Type B pancreatic cell (in vitro differentiated cells): Measurements from ENCODE around the gene DCLK2. TPM values are rescaled to one million over a fixed set of nuclear protein-coding genes. Genes with fewer than 3 reads are reported as not detected.

Source experiments
- DNase-seq: peaks from one replicate; pipeline ENCODE4 v3.0.0; 2021; ENCODE audit warnings: mixed read lengths; ENCODE audit not compliant: unreplicated experiment; ENCODE audit errors: extremely low spot score
- H3K27ac Mint-ChIP-seq: 2 replicates; pipeline ENCODE4 v1.8.0; 2021; ENCODE audit warnings: mild to moderate bottlenecking, mixed read lengths
- H3K27me3 Mint-ChIP-seq: 2 replicates; pipeline ENCODE4 v1.8.0; 2021; ENCODE audit warnings: mixed read lengths
- H3K36me3 Mint-ChIP-seq: 2 replicates; pipeline ENCODE4 v1.8.0; 2021; ENCODE audit warnings: mixed read lengths
- H3K4me1 Mint-ChIP-seq: one replicate; pipeline ENCODE4 v1.8.0; 2021; ENCODE audit warnings: mixed read lengths; ENCODE audit not compliant: unreplicated experiment
- H3K4me3 Mint-ChIP-seq: 2 replicates; pipeline ENCODE4 v1.8.0; 2021; ENCODE audit warnings: mild to moderate bottlenecking, mixed read lengths
- H3K9me3 Mint-ChIP-seq: 2 replicates; pipeline ENCODE4 v1.8.0; 2021; ENCODE audit warnings: mixed read lengths
- total RNA-seq: library from RNA; stranded (reverse); gene quantifications from 2 replicates; pipeline ENCODE4 v1.2.1, GENCODE V29; 2021; ENCODE audit warnings: low replicate concordance
- TF ChIP-seq, protein P1 (sequence below): fragments of 200-600 bp; sonication (generic); conservative IDR thresholded peaks from 2 replicates; pipeline ENCODE4 v1.5.0; 2021; ENCODE audit warnings: antibody characterized with exemption, mild to moderate bottlenecking

The DCLK2 gene
- total RNA-seq, 1 donor from 2014 or later: 24.9 TPM

DNA sequence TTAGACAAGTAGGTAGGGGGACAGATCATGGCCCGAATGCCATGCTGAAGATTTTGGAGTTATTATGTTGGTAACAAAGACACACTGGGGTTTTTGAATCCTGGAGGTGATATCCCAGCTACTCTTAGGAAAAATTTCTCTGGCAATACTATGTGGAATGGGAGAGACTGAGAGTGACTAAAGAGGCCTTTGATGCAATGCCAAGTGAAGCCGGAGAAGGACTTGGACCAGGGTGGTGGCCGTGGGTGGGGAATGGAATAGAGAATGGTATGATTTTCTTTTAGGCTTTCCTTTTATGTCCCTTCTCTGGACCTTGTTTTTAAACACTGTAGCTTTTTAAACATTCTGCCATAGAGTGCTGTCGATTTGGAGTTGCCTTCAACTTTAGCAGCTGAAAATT is 141.6 kb downstream of the DCLK2 start:
- Mint-ChIP-seq H3K4me1 (peaks cover 13% of the 10 kb centered on the region), H3K36me3 (peaks cover 16% of the 10 kb centered on the region), H3K27me3 (no peaks in the 10 kb centered on the region), H3K27ac (no peak overlapping the region), H3K9me3 (no peaks in the 10 kb centered on the region), H3K4me3 (no peak overlapping the region)
- DNase-seq: no peak
- TF ChIP-seq, protein P1, sequence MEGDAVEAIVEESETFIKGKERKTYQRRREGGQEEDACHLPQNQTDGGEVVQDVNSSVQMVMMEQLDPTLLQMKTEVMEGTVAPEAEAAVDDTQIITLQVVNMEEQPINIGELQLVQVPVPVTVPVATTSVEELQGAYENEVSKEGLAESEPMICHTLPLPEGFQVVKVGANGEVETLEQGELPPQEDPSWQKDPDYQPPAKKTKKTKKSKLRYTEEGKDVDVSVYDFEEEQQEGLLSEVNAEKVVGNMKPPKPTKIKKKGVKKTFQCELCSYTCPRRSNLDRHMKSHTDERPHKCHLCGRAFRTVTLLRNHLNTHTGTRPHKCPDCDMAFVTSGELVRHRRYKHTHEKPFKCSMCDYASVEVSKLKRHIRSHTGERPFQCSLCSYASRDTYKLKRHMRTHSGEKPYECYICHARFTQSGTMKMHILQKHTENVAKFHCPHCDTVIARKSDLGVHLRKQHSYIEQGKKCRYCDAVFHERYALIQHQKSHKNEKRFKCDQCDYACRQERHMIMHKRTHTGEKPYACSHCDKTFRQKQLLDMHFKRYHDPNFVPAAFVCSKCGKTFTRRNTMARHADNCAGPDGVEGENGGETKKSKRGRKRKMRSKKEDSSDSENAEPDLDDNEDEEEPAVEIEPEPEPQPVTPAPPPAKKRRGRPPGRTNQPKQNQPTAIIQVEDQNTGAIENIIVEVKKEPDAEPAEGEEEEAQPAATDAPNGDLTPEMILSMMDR: no peak

DNA sequence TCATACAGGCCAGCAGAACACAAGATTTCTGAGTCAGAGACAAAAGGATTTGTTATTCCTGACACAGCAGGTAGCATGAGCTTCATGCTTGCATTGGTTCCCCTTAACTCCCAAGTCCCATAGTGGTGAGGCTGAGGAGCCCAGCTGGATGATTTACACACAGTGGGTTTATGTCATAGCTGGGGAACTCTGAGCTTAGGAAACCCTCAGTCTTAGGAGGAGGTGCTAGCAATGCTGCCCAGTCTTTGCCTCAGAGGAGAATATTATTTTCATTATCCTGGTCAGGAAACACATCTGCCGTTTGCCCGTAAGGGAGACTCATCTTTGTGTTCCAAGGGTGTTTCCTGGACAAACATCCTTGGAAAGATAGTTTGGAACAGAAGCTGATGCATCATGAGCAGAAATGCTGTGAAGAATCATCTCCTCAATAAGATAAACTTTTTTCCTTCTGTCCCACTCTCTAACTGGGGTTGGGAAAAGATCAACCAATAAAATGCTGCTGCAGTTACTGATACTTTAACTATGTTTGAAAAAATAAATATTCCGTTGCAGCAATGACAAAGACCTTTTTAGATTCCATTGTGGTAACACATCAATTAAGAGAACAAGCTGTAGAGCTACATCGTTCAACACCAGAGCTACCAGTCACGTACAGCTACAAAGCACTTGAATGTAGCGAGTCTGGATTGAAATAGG is 146.8 kb downstream of the DCLK2 start:
- Mint-ChIP-seq H3K9me3 (no peaks in the 10 kb centered on the region), H3K36me3 (peaks cover 19% of the 10 kb centered on the region), H3K27ac (no peak overlapping the region), H3K27me3 (no peaks in the 10 kb centered on the region), H3K4me3 (no peak overlapping the region), H3K4me1 (peaks cover under 1% of the 10 kb centered on the region)
- DNase-seq: no peak
- TF ChIP-seq, protein P1: no peak

DNA sequence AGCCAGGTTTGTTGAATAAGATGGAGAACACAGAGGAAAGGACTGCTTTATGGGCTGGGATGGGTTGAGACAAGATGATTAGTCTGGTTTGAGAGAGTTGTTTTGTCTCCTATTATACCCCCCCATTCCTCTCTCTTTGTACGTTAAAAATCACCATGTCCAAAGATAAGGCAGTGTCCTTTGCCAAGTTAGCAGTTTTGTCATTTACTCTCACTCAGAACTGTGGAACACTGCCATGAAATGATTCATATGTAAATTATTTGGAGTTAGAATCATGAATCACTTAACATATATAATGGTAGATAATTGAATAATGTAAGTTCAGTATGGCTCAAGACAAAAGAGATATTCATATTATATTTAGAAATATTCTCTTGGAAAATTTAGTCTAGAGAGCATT is 151.3 kb downstream of the DCLK2 start:
- no peak overlapping the region for H3K27ac Mint-ChIP-seq
- peaks cover 6% of the 10 kb centered on the region for H3K4me1 Mint-ChIP-seq
- no peak overlapping the region for H3K4me3 Mint-ChIP-seq
- H3K36me3 Mint-ChIP-seq: peaks cover 35% of the 10 kb centered on the region
- TF ChIP-seq, protein P1: no peak
- H3K27me3 Mint-ChIP-seq: no peaks in the 10 kb centered on the region
- no peaks in the 10 kb centered on the region for H3K9me3 Mint-ChIP-seq
- no peak for DNase-seq

DNA sequence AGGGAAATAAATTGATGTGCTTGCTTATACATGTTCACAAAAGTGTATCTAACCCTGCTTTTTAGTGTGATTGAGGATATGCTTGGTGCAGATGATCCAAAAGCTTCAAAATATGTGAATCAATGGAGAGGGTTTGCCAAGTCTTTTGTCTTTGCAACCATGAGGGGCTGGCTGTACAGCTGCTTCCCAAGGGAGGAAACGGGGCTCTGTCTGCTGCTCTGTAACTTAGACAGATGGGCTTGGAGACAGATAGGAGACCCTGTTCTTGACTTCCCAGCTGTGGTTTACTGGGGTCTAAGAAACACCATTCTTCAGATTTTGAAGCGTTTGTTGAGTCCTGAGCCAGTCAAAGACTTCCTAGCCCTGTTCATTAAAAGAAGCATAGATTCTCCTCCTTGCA is 152.3 kb downstream of the DCLK2 start:
- H3K27ac Mint-ChIP-seq: no peak overlapping the region
- H3K36me3 Mint-ChIP-seq: peaks cover 31% of the 10 kb centered on the region
- no peaks in the 10 kb centered on the region for H3K9me3 Mint-ChIP-seq
- H3K4me1 Mint-ChIP-seq: peaks cover 11% of the 10 kb centered on the region
- no peak for DNase-seq
- no peaks in the 10 kb centered on the region for H3K27me3 Mint-ChIP-seq
- no peak overlapping the region for H3K4me3 Mint-ChIP-seq
- TF ChIP-seq, protein P1: no peak

DNA sequence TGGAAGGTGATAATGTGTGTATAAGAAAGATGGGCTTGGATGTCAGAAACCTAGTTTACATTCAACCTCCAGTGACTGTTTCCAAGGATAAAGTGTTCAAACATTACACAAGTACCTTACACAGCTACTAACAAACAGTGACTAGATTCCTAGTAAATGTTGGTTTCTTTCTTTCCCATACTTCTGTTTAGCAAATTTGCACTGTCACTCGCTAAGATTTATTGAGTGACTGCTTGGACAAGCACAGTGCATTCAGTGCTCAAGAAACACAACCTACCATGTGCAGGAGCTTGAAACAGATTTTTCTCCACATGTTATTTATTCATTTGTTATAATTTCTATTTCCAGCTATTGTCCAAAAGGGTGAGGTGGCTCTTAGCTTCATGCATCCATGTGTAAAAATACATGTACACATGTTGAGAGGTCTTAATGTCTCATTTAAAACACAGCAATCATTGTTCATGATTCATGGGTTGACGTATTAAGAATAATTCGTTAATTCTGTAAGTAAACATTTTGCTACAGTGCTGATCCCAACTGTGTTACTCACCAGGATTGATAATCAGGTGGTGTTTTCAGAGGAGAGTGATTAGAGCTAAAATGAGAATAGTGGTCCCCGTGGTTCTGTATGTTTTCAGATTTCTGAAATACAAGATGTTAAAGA is 153.0 kb downstream of the DCLK2 start:
- peaks cover 28% of the 10 kb centered on the region for H3K36me3 Mint-ChIP-seq
- no peaks in the 10 kb centered on the region for H3K27me3 Mint-ChIP-seq
- H3K27ac Mint-ChIP-seq: no peak overlapping the region
- DNase-seq: no peak
- H3K9me3 Mint-ChIP-seq: no peaks in the 10 kb centered on the region
- TF ChIP-seq, protein P1: no peak
- no peak overlapping the region for H3K4me3 Mint-ChIP-seq
- H3K4me1 Mint-ChIP-seq: peaks cover 17% of the 10 kb centered on the region
